Ishikawa (cell line): Measurements from ENCODE around the gene CXCL6.

Source experiments
- CEBPB ChIP-seq: IDR thresholded peaks from 2 replicates; pipeline ENCODE4 v1.6.1; 2012
- EGR1 ChIP-seq: IDR thresholded peaks from 2 replicates; pipeline ENCODE4 v1.6.1; 2012
- EP300 ChIP-seq: IDR thresholded peaks from 2 replicates; pipeline ENCODE4 v1.6.1; 2012; ENCODE audit warnings: borderline replicate concordance
- NFIC ChIP-seq: IDR thresholded peaks from 2 replicates; pipeline ENCODE4 v1.6.1; 2012
- RAD21 ChIP-seq: IDR thresholded peaks from 2 replicates; pipeline ENCODE4 v1.6.1; 2012; ENCODE audit warnings: low read depth
- REST ChIP-seq: IDR thresholded peaks from 2 replicates; pipeline ENCODE4 v1.6.1; 2012; ENCODE audit warnings: low read depth, mild to moderate bottlenecking
- TAF1 ChIP-seq: IDR thresholded peaks from 2 replicates; pipeline ENCODE4 v1.6.1; 2012; ENCODE audit warnings: low read depth, mild to moderate bottlenecking
- YY1 ChIP-seq: IDR thresholded peaks from 2 replicates; pipeline ENCODE4 v1.6.1; 2012; ENCODE audit warnings: low read depth

- no peak for TF ChIP-seq YY1
- no peak for TF ChIP-seq CEBPB
- TF ChIP-seq EP300, result no peak
- no peak for TF ChIP-seq EGR1
- TF ChIP-seq REST, result no peak
- no peak for TF ChIP-seq RAD21
- TF ChIP-seq TAF1, result no peak
- no peak for TF ChIP-seq NFIC
Observed at GRCh38 chr4:73842696-73843095, 6.2 kb downstream of the CXCL6 start.
